H1 (cell line): Measurements from ENCODE around the gene HDAC2. TPM values are rescaled to one million over a fixed set of nuclear protein-coding genes. Genes with fewer than 3 reads are reported as not detected.

Source experiments
- CTCF ChIA-PET: fragments of 300-600 bp; sonication (Branson Sonifier 250); formaldehyde crosslinking; loops from one replicate; lab custom pipeline; 2021; ENCODE audit not compliant: partially characterized antibody; lab: Charles Lee
- POLR2A ChIA-PET: fragments of 300-600 bp; sonication (Branson Sonifier 250); formaldehyde crosslinking; loops from one replicate; lab custom pipeline; 2021; ENCODE audit warnings: inconsistent platforms; ENCODE audit not compliant: partially characterized antibody; lab: Charles Lee
- DNase-seq, 2 experiments: peaks; one replicate each; pipeline versions ENCODE4 v3.0.0 to v3.0.0-alpha.2; 2010 to 2022; ENCODE audit warnings: low spot score in 2 of 2, low read depth in 1 of 2, mixed read lengths in 1 of 2
- FAIRE-seq: peaks from 2 replicates; lab custom pipeline; 2011; peaks lifted over from hg19 to GRCh38; lab: Jason Lieb, UNC
- H2AFZ ChIP-seq: 2 replicates; pipeline ENCODE4 v1.8.1; 2012; ENCODE audit warnings: low read length, inconsistent platforms
- H2AK5ac ChIP-seq: 2 replicates; pipeline ENCODE4 v1.6.1; 2013; ENCODE audit warnings: low read depth, low read length
- H2BK120ac ChIP-seq: replicated peaks from 2 replicates; pipeline ENCODE3; 2013; ENCODE audit warnings: low read depth, low read length, inconsistent platforms
- H2BK12ac ChIP-seq: 2 replicates; pipeline ENCODE4 v1.6.1; 2013; ENCODE audit warnings: low read depth, low read length
- H2BK15ac ChIP-seq: 2 replicates; pipeline ENCODE4 v1.6.1; 2013; ENCODE audit warnings: low read length
- H2BK20ac ChIP-seq: 2 replicates; pipeline ENCODE4 v1.6.1; 2013; ENCODE audit warnings: low read length
- H2BK5ac ChIP-seq: 2 replicates; pipeline ENCODE4 v1.6.1; 2013; ENCODE audit warnings: low read depth, low read length
- H3K14ac ChIP-seq: 2 replicates; pipeline ENCODE4 v1.6.1; 2013; ENCODE audit warnings: inconsistent platforms; ENCODE audit not compliant: insufficient read length
- H3K18ac ChIP-seq: 2 replicates; pipeline ENCODE4 v1.6.1; 2013; ENCODE audit warnings: low read length; ENCODE audit errors: extremely low read depth
- H3K23ac ChIP-seq: 2 replicates; pipeline ENCODE4 v1.6.1; 2013; ENCODE audit warnings: inconsistent platforms; ENCODE audit not compliant: insufficient read length
- H3K23me2 ChIP-seq: 2 replicates; pipeline ENCODE4 v1.6.1; 2013; ENCODE audit warnings: low read depth, low read length
- H3K27ac ChIP-seq: 2 replicates; pipeline ENCODE4 v1.6.1; 2011; ENCODE audit warnings: low read depth, low read length, inconsistent platforms
- H3K27me3 ChIP-seq, 4 experiments: replicated peaks in 1 of 4; 1 replicate in 1 of 4; 2 replicates in 3 of 4; pipeline versions ENCODE4 v1.6.1 to v1.8.1; 2011 to 2013; ENCODE audit warnings: low read length in 3 of 4, mild to moderate bottlenecking in 3 of 4, inconsistent platforms in 2 of 4, mixed read lengths in 2 of 4, moderate library complexity in 1 of 4; ENCODE audit not compliant: control insufficient read depth in 3 of 4, insufficient read depth in 3 of 4; ENCODE audit errors: extremely low read depth in 1 of 4
- H3K36me3 ChIP-seq, 4 experiments: 2 replicates each; pipeline versions ENCODE4 v1.6.1 to v1.8.1; 2011 to 2013; ENCODE audit warnings: mild to moderate bottlenecking in 4 of 4, low read length in 3 of 4, moderate library complexity in 2 of 4, control low read depth in 1 of 4, inconsistent platforms in 1 of 4; ENCODE audit not compliant: insufficient read depth in 4 of 4, control insufficient read depth in 2 of 4
- H3K4ac ChIP-seq: replicated peaks from 2 replicates; pipeline ENCODE3; 2013; ENCODE audit warnings: low read length, low read depth, mixed read lengths, inconsistent platforms; ENCODE audit not compliant: insufficient read length
- H3K4me1 ChIP-seq, 4 experiments: replicated peaks in 1 of 4; 1 replicate in 1 of 4; 2 replicates in 3 of 4; pipeline versions ENCODE4 v1.6.1 to v1.8.1; 2011 to 2013; ENCODE audit warnings: low read length in 3 of 4, inconsistent platforms in 2 of 4, mixed read lengths in 1 of 4; ENCODE audit not compliant: insufficient read depth in 4 of 4, control insufficient read depth in 3 of 4
- H3K4me2 ChIP-seq, 2 experiments: 2 replicates each; pipeline versions ENCODE4 v1.6.1 to v1.8.1; 2011 to 2013; ENCODE audit warnings: low read depth in 2 of 2, low read length in 2 of 2, control low read depth in 1 of 2, inconsistent platforms in 1 of 2, mild to moderate bottlenecking in 1 of 2; ENCODE audit not compliant: insufficient read depth in 1 of 2
- H3K4me3 ChIP-seq, 4 experiments: fragments of 200-600, 300-600 bp in 1 of 4; sonication (generic), shearing (Covaris generic), sonication (Bioruptor Twin) in 1 of 4; 2 replicates each; pipeline versions ENCODE4 v1.5.1 to v1.8.1; 2011 to 2016; ENCODE audit warnings: low read length in 4 of 4, low read depth in 3 of 4, control low read depth in 2 of 4, inconsistent platforms in 2 of 4, mild to moderate bottlenecking in 2 of 4, mixed read lengths in 1 of 4, moderate library complexity in 1 of 4; ENCODE audit not compliant: insufficient read depth in 2 of 4; ENCODE audit errors: extremely low read depth in 1 of 4
- H3K56ac ChIP-seq: replicated peaks from 2 replicates; pipeline ENCODE3; 2013; ENCODE audit warnings: low read depth, mild to moderate bottlenecking, mixed read lengths, low read length, inconsistent platforms; ENCODE audit not compliant: insufficient read length
- H3K79me1 ChIP-seq: 2 replicates; pipeline ENCODE4 v1.6.1; 2013; ENCODE audit warnings: low read depth, low read length, control low read depth
- H3K79me2 ChIP-seq, 2 experiments: 2 replicates each; pipeline versions ENCODE4 v1.6.1 to v1.8.1; 2012 to 2013; ENCODE audit warnings: low read length in 2 of 2, mild to moderate bottlenecking in 2 of 2, inconsistent platforms in 1 of 2; ENCODE audit not compliant: insufficient read depth in 2 of 2, control insufficient read depth in 1 of 2
- H3K9ac ChIP-seq, 4 experiments: replicated peaks in 1 of 4; 1 replicate in 1 of 4; 2 replicates in 3 of 4; pipeline versions ENCODE4 v1.6.1 to v1.8.1; 2011 to 2013; ENCODE audit warnings: low read depth in 3 of 4, low read length in 3 of 4, control low read depth in 2 of 4, mild to moderate bottlenecking in 2 of 4, moderate library complexity in 2 of 4, inconsistent platforms in 1 of 4; ENCODE audit errors: extremely low read depth in 1 of 4
- H3K9me3 ChIP-seq, 2 experiments: 2 replicates each; pipeline versions ENCODE4 v1.6.1 to v1.8.1; 2012 to 2013; ENCODE audit warnings: mild to moderate bottlenecking in 2 of 2, moderate library complexity in 2 of 2, control low read depth in 1 of 2, inconsistent platforms in 1 of 2, low read depth in 1 of 2, low read length in 1 of 2, mixed read lengths in 1 of 2; ENCODE audit not compliant: insufficient read depth in 2 of 2
- H4K20me1 ChIP-seq, 2 experiments: replicated peaks in 1 of 2; 2 replicates each; pipeline versions ENCODE3 to v1.8.1; 2011 to 2013; ENCODE audit warnings: inconsistent platforms in 2 of 2, low read length in 2 of 2, mild to moderate bottlenecking in 1 of 2; ENCODE audit not compliant: insufficient read depth in 2 of 2, control insufficient read depth in 1 of 2
- H4K5ac ChIP-seq: 2 replicates; pipeline ENCODE4 v1.6.1; 2013; ENCODE audit warnings: low read length, low read depth, mixed read lengths, inconsistent platforms; ENCODE audit not compliant: insufficient read length
- H4K8ac ChIP-seq: 2 replicates; pipeline ENCODE4 v1.8.0; 2013; ENCODE audit warnings: mild to moderate bottlenecking, moderate library complexity, low read length, inconsistent platforms; ENCODE audit not compliant: insufficient read depth; ENCODE audit errors: extremely low read depth
- H4K91ac ChIP-seq: replicated peaks from 2 replicates; pipeline ENCODE3; 2013; ENCODE audit warnings: low read length, mixed read lengths, inconsistent platforms; ENCODE audit not compliant: insufficient read length
- BRCA1 ChIP-seq: IDR thresholded peaks from 2 replicates; pipeline ENCODE4 v1.6.1; 2012; ENCODE audit warnings: low read depth, low read length, improper control_type of control experiment
- CBX5 ChIP-seq: fragments of 300-800, 300-1000 bp; sonication (generic); IDR thresholded peaks from 2 replicates; pipeline ENCODE4 v1.7.1; 2016; ENCODE audit warnings: antibody characterized with exemption, low read length, low read depth
- CHD2 ChIP-seq: IDR thresholded peaks from 2 replicates; pipeline ENCODE4 v1.6.1; 2012; ENCODE audit warnings: low read length, improper control_type of control experiment
- CTBP2 ChIP-seq: IDR thresholded peaks from 2 replicates; pipeline ENCODE4 v1.7.0; 2011; ENCODE audit warnings: borderline replicate concordance, mild to moderate bottlenecking, moderate library complexity, mixed read lengths, low read length; ENCODE audit not compliant: insufficient read depth, insufficient read length
- GABPA ChIP-seq: IDR thresholded peaks from 2 replicates; pipeline ENCODE4 v1.6.1; 2011; ENCODE audit warnings: mild to moderate bottlenecking, low read length, moderate library complexity, borderline replicate concordance; ENCODE audit not compliant: insufficient read depth
- MAFK ChIP-seq: IDR thresholded peaks from 2 replicates; pipeline ENCODE4 v1.6.1; 2012; ENCODE audit warnings: low read depth, mild to moderate bottlenecking, improper control_type of control experiment, low read length
- NANOG ChIP-seq: IDR thresholded peaks from 2 replicates; pipeline ENCODE4 v1.6.1; 2011; ENCODE audit warnings: low read length, low read depth, mild to moderate bottlenecking, inconsistent platforms; ENCODE audit not compliant: insufficient read depth, poor library complexity, severe bottlenecking
- PHF8 ChIP-seq: fragments of 200-600 bp; sonication (generic); conservative IDR thresholded peaks from 2 replicates; pipeline ENCODE4 v1.7.1; 2012; ENCODE audit warnings: low read depth, mild to moderate bottlenecking, inconsistent platforms, low read length, moderate library complexity
- POU5F1 ChIP-seq: IDR thresholded peaks from 2 replicates; pipeline ENCODE4 v1.6.1; 2011; ENCODE audit warnings: low read depth, mild to moderate bottlenecking, low read length, moderate library complexity
- SAP30 ChIP-seq: fragments of 300-600 bp; sonication (generic); IDR thresholded peaks from 2 replicates; pipeline ENCODE4 v1.7.1; 2012; ENCODE audit warnings: low read length, moderate library complexity, mild to moderate bottlenecking, inconsistent platforms; ENCODE audit not compliant: insufficient read depth, insufficient replicate concordance
- SIN3A ChIP-seq, 2 experiments: IDR thresholded peaks in 1 of 2; conservative IDR thresholded peaks in 1 of 2; 2 replicates each; pipeline ENCODE4 v1.6.1; 2011 to 2012; ENCODE audit warnings: low read length in 2 of 2, improper control_type of control experiment in 1 of 2, low read depth in 1 of 2, mild to moderate bottlenecking in 1 of 2
- SP1 ChIP-seq: IDR thresholded peaks from 2 replicates; pipeline ENCODE4 v1.6.1; 2011; ENCODE audit warnings: low read depth, low read length
- SP2 ChIP-seq: IDR thresholded peaks from 2 replicates; pipeline ENCODE4 v1.6.1; 2012; ENCODE audit warnings: mild to moderate bottlenecking, low read length, inconsistent platforms
- SP4 ChIP-seq: IDR thresholded peaks from 2 replicates; pipeline ENCODE4 v1.6.1; 2012; ENCODE audit warnings: low read length, inconsistent platforms
- TAF7 ChIP-seq: optimal IDR thresholded peaks from 2 replicates; pipeline ENCODE3; 2011; ENCODE audit warnings: low read depth, mild to moderate bottlenecking, inconsistent platforms, low read length, moderate library complexity, borderline replicate concordance
- WGBS, 2 experiments: shearing (Covaris generic) in 1 of 2; methylation state at CpG; one replicate each; pipeline versions ENCODE4 v1.1.6 to v1.1.7; 2013 to 2015; ENCODE audit warnings: low lambda C conversion rate in 2 of 2, mixed read lengths in 2 of 2, inconsistent platforms in 1 of 2, low coverage in 1 of 2, missing lambda C conversion rate in 1 of 2; ENCODE audit not compliant: insufficient replicate concordance in 2 of 2, insufficient coverage in 1 of 2, insufficient read length in 1 of 2; ENCODE audit errors: extremely low coverage in 1 of 2, missing lambda C conversion rate in 1 of 2; 5-methylcytosine and 5-hydroxymethylcytosine counted together
- polyA plus RNA-seq, 7 experiments: library from polyadenylated mRNA; depleted of rRNA in 3 of 7; stranded (reverse) in 5 of 7; unstranded in 2 of 7; fragments of >200 nt in 5 of 7; fragments of 200-250 nt in 2 of 7; gene quantifications; 1 replicate in 5 of 7; 2 replicates in 1 of 7; 4 replicates in 1 of 7; pipeline versions ENCODE4 v1.2.1 to v1.2.3, GENCODE V29; 2011 to 2013; ENCODE audit warnings: missing spikeins in 2 of 7, mixed read lengths in 2 of 7
- total RNA-seq: library from RNA; stranded (reverse); fragmentation: NEBNext Ultra II Directional; extraction: Animal tissue kit (Norgen Biotek cat#: 25700); gene quantifications from 2 replicates; pipeline ENCODE4 v1.2.1, GENCODE V29; 2021

Gene HDAC2
- total and polyA plus RNA-seq, 2 of the 8 experiments (the other 6 are each of a cell fraction or from before 2014, with no cell fraction given): 323 to 374 TPM

DNA sequence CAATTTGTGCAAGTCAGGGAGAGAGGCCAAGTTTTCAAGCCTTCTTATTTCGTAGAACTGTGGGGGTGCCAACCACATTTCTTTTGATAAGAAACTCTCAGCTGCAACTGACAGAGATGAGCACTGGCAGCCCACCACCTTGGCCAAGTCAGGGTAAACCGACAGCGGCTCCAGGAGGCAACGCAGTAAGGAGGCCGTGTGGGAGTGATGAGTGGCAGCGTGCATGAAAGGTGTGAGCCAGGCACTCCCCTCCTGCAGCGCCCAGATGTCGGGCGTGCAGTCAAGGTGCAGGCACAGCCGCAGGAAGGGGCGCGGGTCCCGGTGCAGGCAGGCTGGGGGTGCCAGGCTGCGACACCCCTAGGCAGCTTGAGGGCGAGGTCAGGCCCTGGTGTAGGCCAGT is 49.2 kb upstream of the HDAC2 start:
- no peak overlapping the region for H2BK15ac ChIP-seq
- no peak overlapping the region for H4K5ac ChIP-seq
- H3K79me2 ChIP-seq: no peaks in the 10 kb centered on the region
- no peaks in the 10 kb centered on the region for H3K79me1 ChIP-seq
- H3K36me3 ChIP-seq: no peaks in the 10 kb centered on the region
- no peak for FAIRE-seq
- ChIA-PET CTCF (interaction anchor here (1.5 kb wide), 2 partner anchors 19 to 88 kb away, joined by 3 to 4 read pairs; no protein-coding TSS in a partner anchor), POLR2A (no interaction called here)
- no peaks in the 10 kb centered on the region for H3K23me2 ChIP-seq
- H3K4me3 ChIP-seq: no peak overlapping the region
- no peak overlapping the region for H4K8ac ChIP-seq
- no peak overlapping the region for H3K4ac ChIP-seq
- H3K4me1 ChIP-seq: no peaks in the 10 kb centered on the region
- H2BK120ac ChIP-seq: no peak overlapping the region
- H3K18ac ChIP-seq: no peak overlapping the region
- no peak overlapping the region for H3K4me2 ChIP-seq
- H3K56ac ChIP-seq: no peak overlapping the region
- no peak overlapping the region for H2AFZ ChIP-seq
- H3K27me3 ChIP-seq: no peaks in the 10 kb centered on the region
- DNase-seq: no peak
- no peak overlapping the region for H2AK5ac ChIP-seq
- no peaks in the 10 kb centered on the region for H4K20me1 ChIP-seq
- H2BK12ac ChIP-seq: no peak overlapping the region
- H2BK5ac ChIP-seq: no peak overlapping the region
- H3K14ac ChIP-seq: no peak overlapping the region
- no peak overlapping the region for H3K23ac ChIP-seq
- H3K9ac ChIP-seq: no peak overlapping the region
- H3K9me3 ChIP-seq: peaks cover 3 to 6% of the 10 kb centered on the region in 2 experiments; a peak in 1 of 4 replicates
- H2BK20ac ChIP-seq: no peak overlapping the region
- no peak overlapping the region for H3K27ac ChIP-seq
- 94% methylated on average over 15 of the region's 15 CpGs; no CpG with 5 or more reads in 1 of the 2 experiments for WGBS, 2 experiments
- H4K91ac ChIP-seq: no peak overlapping the region
- TF ChIP-seq GABPA (no peak), SIN3A (conservative IDR thresholded peaks at IDR 0.05 in 1 of 2, IDR thresholded peaks at IDR 0.05 in 1 of 2; ENCODE audit: low read depth in 1 of 2, low read length in 2 of 2) (no peak), SP4 (no peak), SP1 (no peak), MAFK (no peak), CBX5 (no peak), SP2 (no peak), SAP30 (no peak), CHD2 (no peak), NANOG (no peak), POU5F1 (no peak), TAF7 (no peak), CTBP2 (no peak), PHF8 (no peak), BRCA1 (no peak)
